NCI-H2107 (cell line): ENCODE data around the gene PHACTR1.

ENCODE experiments used
- DNase-seq: peaks from one replicate; lab custom pipeline; 2025; lab: John Stamatoyannopoulos, UW

PHACTR1 gene

GRCh38 chr6:13267142-13267651 lies 550.6 kb downstream of the PHACTR1 start:
- DNase-seq: no peak

- no peak for DNase-seq
Measured at GRCh38 chr6:13268913-13269518, 552.4 kb downstream of the PHACTR1 start.

- no peak for DNase-seq
Measured at GRCh38 chr6:13272131-13273046, 555.8 kb downstream of the PHACTR1 start.

- no peak for DNase-seq
Measured at GRCh38 chr6:13273202-13273930, 556.8 kb downstream of the PHACTR1 start.

GRCh38 chr6:13273931-13274706 lies 557.6 kb downstream of the PHACTR1 start:
- no peak for DNase-seq

- no peak for DNase-seq
Measured at GRCh38 chr6:13274707-13275434, 558.3 kb downstream of the PHACTR1 start.

- no peak for DNase-seq
Measured at GRCh38 chr6:13275435-13275989, 558.9 kb downstream of the PHACTR1 start.

- no peak for DNase-seq
Measured at GRCh38 chr6:13277231-13277630, 560.7 kb downstream of the PHACTR1 start.

- DNase-seq: no peak
Measured at GRCh38 chr6:13278164-13278563, 561.6 kb downstream of the PHACTR1 start.

GRCh38 chr6:13278991-13279390 lies 562.4 kb downstream of the PHACTR1 start:
- DNase-seq: no peak

- no peak for DNase-seq
Measured at GRCh38 chr6:13280254-13280653, 563.7 kb downstream of the PHACTR1 start.

GRCh38 chr6:13281686-13282085 lies 565.1 kb downstream of the PHACTR1 start:
- no peak for DNase-seq

- DNase-seq: no peak
Measured at GRCh38 chr6:13282393-13283069, 566.0 kb downstream of the PHACTR1 start.

- DNase-seq: no peak
Measured at GRCh38 chr6:13283331-13283730, 566.8 kb downstream of the PHACTR1 start.

GRCh38 chr6:13284646-13285045 lies 568.1 kb downstream of the PHACTR1 start:
- DNase-seq: no peak

- no peak for DNase-seq
Measured at GRCh38 chr6:13285705-13286104, 569.1 kb downstream of the PHACTR1 start.

GRCh38 chr6:13286181-13286580 lies 569.6 kb downstream of the PHACTR1 start:
- DNase-seq: no peak

- DNase-seq: no peak
Measured at GRCh38 chr6:13287104-13287503, 570.5 kb downstream of the PHACTR1 start.

- DNase-seq: no peak
Measured at GRCh38 chr6:13288481-13288880, 571.9 kb downstream of the PHACTR1 start.

GRCh38 chr6:13288969-13289391 lies 572.4 kb downstream of the PHACTR1 start:
- no peak for DNase-seq
